HG03469 (cell line): ENCODE results near the gene PIK3R3.
A peak's percentile ranks its signal among the peaks of the same experiment; 100 is the strongest.

Source experiments
- ATAC-seq: cut with Tn5 transposase; IDR thresholded peaks from one replicate; pipeline ENCODE4 v1.9.1; 2021; ENCODE audit warnings: mild to moderate bottlenecking, moderate library complexity, moderate number of reproducible peaks; ENCODE audit not compliant: unreplicated experiment

PIK3R3 gene

GRCh38 chr1:46132529-46133180 is at the start of gene PIK3R3:
Gene PIK3R3 (minus strand): TSS chr1:46132629. CDS start chr1:46131952, 677 bp downstream.
- ATAC-seq, result peak; percentile 86

- ATAC-seq, result no peak
Observed at GRCh38 chr1:46181343-46182260, 49.2 kb upstream of the PIK3R3 start.

GRCh38 chr1:46180082-46180616 is 47.7 kb upstream of the PIK3R3 start:
- no peak for ATAC-seq

- no peak for ATAC-seq
Observed at GRCh38 chr1:46179138-46180081, 47.0 kb upstream of the PIK3R3 start.

GRCh38 chr1:46176211-46176865 is 43.9 kb upstream of the PIK3R3 start, which contains the start of gene P3R3URF:
Gene P3R3URF (minus strand): TSS chr1:46176488. CDS start chr1:46176471, 17 bp downstream.
- no peak for ATAC-seq

- no peak for ATAC-seq
Observed at GRCh38 chr1:46175243-46175642, 42.8 kb upstream of the PIK3R3 start.

- no peak for ATAC-seq
Observed at GRCh38 chr1:46174448-46175231, 42.2 kb upstream of the PIK3R3 start, which contains the start of gene TSPAN1. Gene TSPAN1 (plus strand): TSS chr1:46175087. CDS start chr1:46181108, 6,021 bp downstream.

- ATAC-seq, result no peak
Observed at GRCh38 chr1:46173361-46173856, 41.0 kb upstream of the PIK3R3 start.

- no peak for ATAC-seq
Observed at GRCh38 chr1:46172321-46172720, 39.9 kb upstream of the PIK3R3 start.

GRCh38 chr1:46171871-46172270 is 39.4 kb upstream of the PIK3R3 start:
- no peak for ATAC-seq

- no peak for ATAC-seq
Observed at GRCh38 chr1:46171351-46171750, 38.9 kb upstream of the PIK3R3 start.

GRCh38 chr1:46169811-46170454 is 37.5 kb upstream of the PIK3R3 start:
- ATAC-seq, result no peak

GRCh38 chr1:46168477-46168876 is 36.0 kb upstream of the PIK3R3 start:
- ATAC-seq, result no peak

- ATAC-seq, result no peak
Observed at GRCh38 chr1:46166521-46167462, 34.4 kb upstream of the PIK3R3 start.

GRCh38 chr1:46160212-46160611 is 27.8 kb upstream of the PIK3R3 start:
- no peak for ATAC-seq

GRCh38 chr1:46159516-46159915 is 27.1 kb upstream of the PIK3R3 start:
- no peak for ATAC-seq
